Progenitor cell of endocrine pancreas (in vitro differentiated cells): ENCODE results near the gene RAPGEF2. TPM values are rescaled to one million over a fixed set of nuclear protein-coding genes. Genes with fewer than 3 reads are reported as not detected.
"Not testable (repeated sequence)": the region's sequence is repeated elsewhere in the genome, so short reads cannot be mapped to it uniquely, and the experiment has no call there.

ENCODE experiments used
- DNase-seq: peaks from one replicate; pipeline ENCODE4 v3.0.0; 2021; ENCODE audit warnings: low spot score; ENCODE audit not compliant: unreplicated experiment
- H3K27ac Mint-ChIP-seq: 2 replicates; pipeline ENCODE4 v1.8.0; 2021; ENCODE audit warnings: mild to moderate bottlenecking, moderate library complexity, mixed read lengths
- H3K27me3 Mint-ChIP-seq: 2 replicates; pipeline ENCODE4 v1.8.0; 2021; ENCODE audit warnings: mixed read lengths
- H3K36me3 Mint-ChIP-seq: 2 replicates; pipeline ENCODE4 v1.8.0; 2022; ENCODE audit warnings: mixed read lengths; ENCODE audit not compliant: insufficient read depth
- H3K4me1 Mint-ChIP-seq: 2 replicates; pipeline ENCODE4 v1.8.0; 2021; ENCODE audit warnings: low read depth, mixed read lengths
- H3K4me3 Mint-ChIP-seq: 2 replicates; pipeline ENCODE4 v1.8.0; 2021; ENCODE audit warnings: low read depth, mild to moderate bottlenecking, moderate library complexity, mixed read lengths
- H3K9me3 Mint-ChIP-seq: 2 replicates; pipeline ENCODE4 v1.8.0; 2021; ENCODE audit warnings: low read depth, mixed read lengths
- CTCF ChIP-seq: fragments of 200-600 bp; sonication (generic); IDR thresholded peaks from one replicate; pipeline ENCODE4 v1.5.0; 2021; ENCODE audit warnings: antibody characterized with exemption, mild to moderate bottlenecking; ENCODE audit not compliant: unreplicated experiment
- total RNA-seq: library from RNA; stranded (reverse); gene quantifications from 2 replicates; pipeline ENCODE4 v1.2.1, GENCODE V29; 2021

The RAPGEF2 gene
- total RNA-seq, 1 donor from 2014 or later = 68.9 TPM

DNA sequence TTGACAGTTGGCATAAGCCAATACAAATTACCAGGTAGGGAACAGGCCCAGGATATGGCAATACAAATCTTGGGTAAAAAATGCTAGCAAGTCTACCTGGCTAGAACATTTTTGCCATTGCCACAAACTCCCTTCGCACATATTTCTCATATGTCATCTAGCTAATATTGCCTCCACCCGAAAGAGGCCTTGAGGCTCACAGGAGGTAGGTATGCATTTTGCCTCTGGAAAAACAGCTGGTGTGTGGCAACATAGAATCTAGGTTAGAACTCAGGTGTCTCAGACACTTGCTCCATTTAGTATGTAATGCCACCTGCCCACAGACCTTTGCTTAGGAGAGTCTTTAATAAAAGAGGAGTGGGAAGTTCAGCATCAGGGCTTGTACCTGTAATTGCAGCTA is 16.3 kb upstream of the RAPGEF2 start:
- Mint-ChIP-seq H3K27ac (no peak overlapping the region), H3K4me1 (no peaks in the 10 kb centered on the region), H3K4me3 (no peak overlapping the region), H3K9me3 (peaks cover 4% of the 10 kb centered on the region), H3K27me3 (no peaks in the 10 kb centered on the region), H3K36me3 (no peaks in the 10 kb centered on the region)
- TF ChIP-seq CTCF = no peak
- DNase-seq = no peak

DNA sequence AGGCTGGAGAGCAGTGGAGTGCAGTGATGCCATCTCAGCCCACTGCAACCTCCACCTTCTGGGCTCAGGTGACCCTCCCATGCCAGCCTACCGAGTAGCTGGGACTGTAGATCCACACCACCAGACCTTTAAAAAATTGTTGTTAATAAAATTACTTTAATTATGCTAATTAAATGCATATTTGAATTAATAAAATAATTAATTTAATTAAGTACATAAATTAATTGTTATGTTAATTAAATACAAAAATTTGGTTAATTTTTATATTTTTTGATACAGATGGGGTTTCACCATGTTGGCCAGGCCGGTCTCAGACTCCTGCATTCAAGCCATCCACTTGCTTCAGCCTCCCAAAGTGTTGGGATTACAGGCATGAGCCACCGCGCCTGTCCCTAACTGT is 12.6 kb upstream of the RAPGEF2 start:
- Mint-ChIP-seq H3K27me3 (no peaks in the 10 kb centered on the region), H3K9me3 (peaks cover 6% of the 10 kb centered on the region), H3K27ac (no peak overlapping the region), H3K36me3 (no peaks in the 10 kb centered on the region), H3K4me3 (no peak overlapping the region), H3K4me1 (no peaks in the 10 kb centered on the region)
- DNase-seq = no peak
- no peak for TF ChIP-seq CTCF

DNA sequence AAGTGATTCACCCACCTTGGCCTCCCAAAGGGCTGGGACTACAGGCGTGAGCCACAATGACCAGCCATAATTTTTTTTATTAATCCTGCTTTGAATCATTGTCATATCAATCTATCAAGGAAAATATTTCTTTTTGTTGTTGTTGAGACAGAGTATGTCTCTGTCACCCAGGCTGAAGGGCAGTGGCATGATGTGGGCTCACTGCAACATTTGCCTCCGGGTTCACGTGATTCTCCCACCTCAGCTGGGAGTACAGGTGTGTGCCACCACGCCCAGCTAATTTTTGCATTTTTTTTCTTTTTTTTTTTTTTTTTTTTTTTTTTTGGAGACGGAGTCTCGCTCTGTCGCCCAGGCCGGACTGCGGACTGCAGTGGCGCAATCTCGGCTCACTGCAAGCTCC is 8.7 kb upstream of the RAPGEF2 start:
- H3K4me1 Mint-ChIP-seq = peaks cover 16% of the 10 kb centered on the region
- H3K27ac Mint-ChIP-seq, H3K9me3 Mint-ChIP-seq, DNase-seq, H3K36me3 Mint-ChIP-seq, H3K27me3 Mint-ChIP-seq, H3K4me3 Mint-ChIP-seq: not testable (repeated sequence)

- Mint-ChIP-seq H3K4me3 (no peak overlapping the region), H3K4me1 (peaks cover 16% of the 10 kb centered on the region), H3K36me3 (no peaks in the 10 kb centered on the region), H3K27ac (no peak overlapping the region), H3K9me3 (peaks cover 4% of the 10 kb centered on the region), H3K27me3 (peaks cover 10% of the 10 kb centered on the region)
- no peak for DNase-seq
- no peak for TF ChIP-seq CTCF
Observed at GRCh38 chr4:159096434-159096833, 6.4 kb upstream of the RAPGEF2 start.

DNA sequence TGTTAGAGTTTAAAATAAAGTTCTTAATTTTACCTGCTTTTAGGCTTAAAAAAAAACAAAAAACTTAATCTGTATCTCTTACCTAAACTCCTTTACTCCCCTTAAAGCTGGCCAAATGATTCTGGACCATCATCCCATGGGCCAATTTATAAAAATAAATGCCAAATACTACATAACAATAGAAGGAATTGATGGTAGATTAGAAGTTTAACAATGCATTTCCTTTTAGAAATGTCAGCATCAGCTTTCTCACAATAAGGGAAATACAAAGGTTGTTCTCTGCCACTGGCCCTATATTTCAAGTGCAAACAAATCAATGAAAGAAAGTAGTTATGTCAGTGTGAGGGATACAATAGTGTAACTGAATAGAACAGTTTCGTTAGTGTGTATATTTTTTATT is 5.7 kb upstream of the RAPGEF2 start:
- peaks cover 13% of the 10 kb centered on the region for H3K27me3 Mint-ChIP-seq
- H3K9me3 Mint-ChIP-seq = no peaks in the 10 kb centered on the region
- peaks cover 20% of the 10 kb centered on the region for H3K4me1 Mint-ChIP-seq
- H3K27ac Mint-ChIP-seq = no peak overlapping the region
- no peaks in the 10 kb centered on the region for H3K36me3 Mint-ChIP-seq
- DNase-seq = no peak
- no peak overlapping the region for H3K4me3 Mint-ChIP-seq
- no peak for TF ChIP-seq CTCF

DNA sequence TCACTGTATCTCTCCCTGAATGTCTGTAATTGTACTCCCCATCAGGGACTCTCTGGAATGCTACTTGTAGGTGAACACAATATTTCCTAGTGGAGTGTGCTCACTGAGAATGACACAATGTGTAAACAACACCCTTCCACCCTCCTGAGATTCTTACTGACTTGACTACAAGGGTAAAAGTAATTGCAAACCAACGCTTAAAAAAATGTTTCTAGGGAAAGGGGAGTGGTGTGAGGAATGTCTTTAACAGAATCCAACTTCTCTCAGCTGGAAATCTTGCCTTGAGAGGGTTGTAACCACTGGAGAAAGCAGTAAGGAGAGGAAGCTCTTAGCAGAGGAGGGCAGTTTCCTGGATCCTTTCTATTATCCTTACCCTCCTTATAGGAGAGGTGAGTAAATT is 5.1 kb upstream of the RAPGEF2 start:
- peaks cover 13% of the 10 kb centered on the region for H3K27me3 Mint-ChIP-seq
- H3K27ac Mint-ChIP-seq = peak overlapping the region; percentile 30
- H3K9me3 Mint-ChIP-seq = no peaks in the 10 kb centered on the region
- no peaks in the 10 kb centered on the region for H3K36me3 Mint-ChIP-seq
- peaks cover 23% of the 10 kb centered on the region for H3K4me1 Mint-ChIP-seq
- H3K4me3 Mint-ChIP-seq = no peak overlapping the region
- DNase-seq = no peak
- no peak for TF ChIP-seq CTCF
